Measurements from ENCODE around the gene PIWIL1. TPM values are rescaled to one million over a fixed set of nuclear protein-coding genes. Genes with fewer than 3 reads are reported as not detected.

Gene PIWIL1
- total and polyA plus RNA-seq, 2 of the 4 experiments (the other 2 are of a cell fraction): not detected

- Histone ChIP-seq H3K27me3 (ENCODE audit: control insufficient read depth, insufficient read depth, low read length) (no peaks in the 10 kb centered on the region), H2AK9ac (replicated peaks; ENCODE audit: low read depth, low read length, poor library complexity) (no peak overlapping the region), H3K23ac (ENCODE audit: low read depth, low read length) (no peak overlapping the region), H4K91ac (ENCODE audit: insufficient read depth, low read depth, low read length) (no peak overlapping the region), H2AK5ac (ENCODE audit: low read depth, low read length) (no peak overlapping the region), H2BK15ac (ENCODE audit: low read depth, low read length) (no peak overlapping the region), H2BK120ac (ENCODE audit: low read depth, low read length) (no peak overlapping the region), H3K56ac (ENCODE audit: extremely low read depth, insufficient read depth, low read length) (no peak overlapping the region), H3K9me3 (ENCODE audit: control insufficient read depth, insufficient read depth, low read length) (peaks cover 17% of the 10 kb centered on the region), H3K4me3 (ENCODE audit: insufficient read depth, low read depth, low read length) (no peak overlapping the region), H3K4me2 (ENCODE audit: low read depth, low read length) (no peak overlapping the region), H3K36me3 (ENCODE audit: control insufficient read depth, insufficient read depth, low read length) (no peaks in the 10 kb centered on the region), H4K5ac (ENCODE audit: low read depth, low read length) (no peak overlapping the region), H4K8ac (ENCODE audit: low read depth in 2 of 2, low read length in 2 of 2) (no peak overlapping the region), H3K18ac (ENCODE audit: low read depth, low read length) (no peak overlapping the region), H3K79me1 (ENCODE audit: low read depth in 1 of 2, low read length in 2 of 2) (no peaks in the 10 kb centered on the region), H4K20me1 (ENCODE audit: insufficient read depth, low read length) (no peaks in the 10 kb centered on the region), H2BK20ac (ENCODE audit: low read depth, low read length) (no peak overlapping the region), H3K4me1 (ENCODE audit: control insufficient read depth, insufficient read depth, low read length) (no peaks in the 10 kb centered on the region), H3K9ac (ENCODE audit: low read depth, low read length) (no peak overlapping the region), H3K27ac (ENCODE audit: insufficient read depth, low read length) (no peak overlapping the region), H2BK5ac (ENCODE audit: low read depth, low read length, poor library complexity, severe bottlenecking) (no peak overlapping the region), H3K4ac (ENCODE audit: low read depth, low read length) (no peak overlapping the region), H2AFZ (replicated peaks; ENCODE audit: low read length, poor library complexity) (no peak overlapping the region), H3K14ac (replicated peaks; ENCODE audit: low read depth, low read length) (no peak overlapping the region), H3K9me1 (ENCODE audit: insufficient read depth, low read length) (no peaks in the 10 kb centered on the region)
- ChIA-PET POLR2A (ENCODE audit: unreplicated experiment) (no interaction called here), CTCF (no interaction called here)
- intact Hi-C loops (cut with micrococcal nuclease) (no loop called here), in situ Hi-C loops (cut with MboI; ENCODE audit: low sequenced_read_pairs) (no loop called here), dilution Hi-C loops (cut with HindIII; ENCODE audit: low sequenced_read_pairs, unreplicated experiment) (no loop called here)
- no TSS peak for BruUV-seq (replicated peaks)
- no peak for DNase-seq
- ATAC-seq (ENCODE audit: low read depth): no peak
- TF ChIP-seq SMC3 (IDR thresholded peaks at IDR 0.05; ENCODE audit: low read depth, low read length): no peak
- no peak for TF ChIP-seq CEBPB (IDR thresholded peaks at IDR 0.05; ENCODE audit: low read depth, low read length)
- TF ChIP-seq CHD1 (IDR thresholded peaks at IDR 0.05; ENCODE audit: low read depth, low read length): no peak
- no peak for TF ChIP-seq BHLHE40 (IDR thresholded peaks at IDR 0.05; ENCODE audit: low read depth, low read length)
- no peak for TF ChIP-seq MXI1 (IDR thresholded peaks at IDR 0.05; ENCODE audit: borderline replicate concordance, low read depth, low read length)
Observed at GRCh38 chr12:130353081-130353480, 15.4 kb downstream of the PIWIL1 start.

Measured in IMR-90 (cell line).